Mononuclear cell (primary cell): Measurements from ENCODE around the gene PHLDB1. TPM values are rescaled to one million over a fixed set of nuclear protein-coding genes. Genes with fewer than 3 reads are reported as not detected.
"Not testable (repeated sequence)": the region's sequence is repeated elsewhere in the genome, so short reads cannot be mapped to it uniquely, and the experiment has no call there.

Source experiments
- H3K27me3 ChIP-seq: 2 replicates; pipeline ENCODE4 v1.6.0; 2011; ENCODE audit warnings: low read length, control low read depth; ENCODE audit not compliant: insufficient read depth
- H3K4me1 ChIP-seq: 2 replicates; pipeline ENCODE4 v1.5.1; 2011; ENCODE audit warnings: mild to moderate bottlenecking, low read length, control low read depth; ENCODE audit not compliant: insufficient read depth
- H3K4me3 ChIP-seq: 2 replicates; pipeline ENCODE4 v1.5.1; 2011; ENCODE audit warnings: mild to moderate bottlenecking, low read length, moderate library complexity
- H3K9me3 ChIP-seq: 2 replicates; pipeline ENCODE4 v1.5.1; 2011; ENCODE audit warnings: low read depth, mild to moderate bottlenecking, control low read depth, low read length
- total RNA-seq: library from RNA; depleted of rRNA; stranded (reverse); fragments of >200 nt; gene quantifications from one replicate; pipeline ENCODE4 v1.2.3, GENCODE V29; 2012

PHLDB1 gene
- total RNA-seq, 1 donor = 0.63 TPM

GRCh38 chr11:118662401-118663271 lies 55.2 kb downstream of the PHLDB1 start:
- peaks cover 5% of the 10 kb centered on the region for H3K4me1 ChIP-seq
- H3K27me3 ChIP-seq = no peaks in the 10 kb centered on the region
- H3K9me3 ChIP-seq = no peaks in the 10 kb centered on the region
- H3K4me3 ChIP-seq = no peak overlapping the region

- H3K27me3 ChIP-seq = no peaks in the 10 kb centered on the region
- H3K4me3 ChIP-seq = no peak overlapping the region
- no peaks in the 10 kb centered on the region for H3K9me3 ChIP-seq
- H3K4me1 ChIP-seq = peaks cover 5% of the 10 kb centered on the region
Measured at GRCh38 chr11:118663381-118663780, 56.0 kb downstream of the PHLDB1 start.

- Histone ChIP-seq H3K4me1 (peaks cover 5% of the 10 kb centered on the region), H3K27me3 (no peaks in the 10 kb centered on the region), H3K9me3 (no peaks in the 10 kb centered on the region), H3K4me3 (no peak overlapping the region)
Measured at GRCh38 chr11:118663902-118664301, 56.5 kb downstream of the PHLDB1 start.

- H3K9me3 ChIP-seq = no peaks in the 10 kb centered on the region
- no peaks in the 10 kb centered on the region for H3K4me1 ChIP-seq
- no peaks in the 10 kb centered on the region for H3K27me3 ChIP-seq
- no peak overlapping the region for H3K4me3 ChIP-seq
Measured at GRCh38 chr11:118666371-118666770, 59.0 kb downstream of the PHLDB1 start.

GRCh38 chr11:118670063-118670462 lies 62.6 kb downstream of the PHLDB1 start:
- H3K4me3 ChIP-seq = no peak overlapping the region
- no peaks in the 10 kb centered on the region for H3K27me3 ChIP-seq
- no peaks in the 10 kb centered on the region for H3K9me3 ChIP-seq
- H3K4me1 ChIP-seq = no peaks in the 10 kb centered on the region

- H3K4me1 ChIP-seq = no peaks in the 10 kb centered on the region
- H3K9me3 ChIP-seq = no peaks in the 10 kb centered on the region
- H3K27me3 ChIP-seq = no peaks in the 10 kb centered on the region
- H3K4me3 ChIP-seq = no peak overlapping the region
Measured at GRCh38 chr11:118671254-118671653, 63.8 kb downstream of the PHLDB1 start.

GRCh38 chr11:118672846-118673245 lies 65.4 kb downstream of the PHLDB1 start:
- Histone ChIP-seq H3K4me3 (no peak overlapping the region), H3K9me3 (no peaks in the 10 kb centered on the region), H3K4me1 (no peaks in the 10 kb centered on the region), H3K27me3 (no peaks in the 10 kb centered on the region)

GRCh38 chr11:118673361-118674081 lies 66.1 kb downstream of the PHLDB1 start:
- no peaks in the 10 kb centered on the region for H3K27me3 ChIP-seq

GRCh38 chr11:118674082-118674435 lies 66.6 kb downstream of the PHLDB1 start:
- no peaks in the 10 kb centered on the region for H3K27me3 ChIP-seq
- no peaks in the 10 kb centered on the region for H3K4me1 ChIP-seq
- no peaks in the 10 kb centered on the region for H3K9me3 ChIP-seq
- H3K4me3 ChIP-seq = no peak overlapping the region

More at GRCh38 chr11:118673361-118674081, 66.1 kb downstream of the PHLDB1 start:
- no peaks in the 10 kb centered on the region for H3K4me1 ChIP-seq
- H3K9me3 ChIP-seq = no peaks in the 10 kb centered on the region
- no peak overlapping the region for H3K4me3 ChIP-seq

- no peaks in the 10 kb centered on the region for H3K4me1 ChIP-seq
- H3K4me3 ChIP-seq = no peak overlapping the region
- no peaks in the 10 kb centered on the region for H3K27me3 ChIP-seq
- no peaks in the 10 kb centered on the region for H3K9me3 ChIP-seq
Measured at GRCh38 chr11:118677977-118678376, 70.6 kb downstream of the PHLDB1 start.

GRCh38 chr11:118678908-118679307 lies 71.5 kb downstream of the PHLDB1 start:
- not testable (repeated sequence) for H3K27me3 ChIP-seq, H3K4me1 ChIP-seq, H3K4me3 ChIP-seq, H3K9me3 ChIP-seq

- Histone ChIP-seq H3K4me1 (no peaks in the 10 kb centered on the region), H3K27me3 (no peaks in the 10 kb centered on the region), H3K4me3 (no peak within 1 kb of the TSS), H3K9me3 (no peaks in the 10 kb centered on the region)
Measured at GRCh38 chr11:118679483-118679882, 72.1 kb downstream of the PHLDB1 start, which contains the start of gene TREH. Gene TREH (minus strand): TSS chr11:118679650. CDS start chr11:118679627, 23 bp downstream.

GRCh38 chr11:118682372-118682771 lies 75.0 kb downstream of the PHLDB1 start:
- Histone ChIP-seq H3K4me3 (no peak overlapping the region), H3K4me1 (no peaks in the 10 kb centered on the region), H3K27me3 (no peaks in the 10 kb centered on the region)

GRCh38 chr11:118682939-118683338 lies 75.5 kb downstream of the PHLDB1 start:
- not testable (repeated sequence) for H3K4me1 ChIP-seq, H3K4me3 ChIP-seq, H3K9me3 ChIP-seq, H3K27me3 ChIP-seq

More at GRCh38 chr11:118682372-118682771, 75.0 kb downstream of the PHLDB1 start:
- no peaks in the 10 kb centered on the region for H3K9me3 ChIP-seq

GRCh38 chr11:118684187-118684586 lies 76.8 kb downstream of the PHLDB1 start:
- no peaks in the 10 kb centered on the region for H3K4me1 ChIP-seq
- no peaks in the 10 kb centered on the region for H3K27me3 ChIP-seq
- H3K9me3 ChIP-seq = no peaks in the 10 kb centered on the region
- no peak overlapping the region for H3K4me3 ChIP-seq
